HepG2 (cell line): Measurements from ENCODE around the gene TLCD3B. TPM values are rescaled to one million over a fixed set of nuclear protein-coding genes. Genes with fewer than 3 reads are reported as not detected.

Experiments
- CCDC6 ChIP-seq: sonication (generic); formaldehyde crosslinking; IDR thresholded peaks from 2 replicates; pipeline ENCODE4 v1.8.1; 2022; ENCODE audit warnings: mild to moderate bottlenecking, missing genetic modification reagents, moderate library complexity
- FOXA3 ChIP-seq: IDR thresholded peaks from 2 replicates; pipeline ENCODE4 v1.6.1; 2016; ENCODE audit warnings: missing genetic modification reagents, missing compliant biosample characterization
- IKZF4 ChIP-seq: sonication (generic); formaldehyde crosslinking; IDR thresholded peaks from 2 replicates; pipeline ENCODE4 v1.5.1; 2020; ENCODE audit warnings: borderline replicate concordance, mild to moderate bottlenecking, low read depth, missing genetic modification reagents; ENCODE audit errors: not compliant biosample characterization
- KDM2A ChIP-seq: sonication (generic); formaldehyde crosslinking; IDR thresholded peaks from 2 replicates; pipeline ENCODE4 v1.4.0; 2020; ENCODE audit warnings: low read depth, missing genetic modification reagents, borderline replicate concordance
- KLF11 ChIP-seq: IDR thresholded peaks from 2 replicates; pipeline ENCODE4 v1.6.1; 2016; ENCODE audit warnings: missing compliant biosample characterization
- KLF13 ChIP-seq: sonication (generic); formaldehyde crosslinking; IDR thresholded peaks from 2 replicates; pipeline ENCODE4 v1.4.0; 2020; ENCODE audit warnings: mild to moderate bottlenecking, missing genetic modification reagents
- MATR3 ChIP-seq: sonication (generic); formaldehyde crosslinking; IDR thresholded peaks from 2 replicates; pipeline ENCODE4 v1.4.0; 2020; ENCODE audit warnings: missing genetic modification reagents
- PITX1 ChIP-seq: sonication (generic); formaldehyde crosslinking; IDR thresholded peaks from 2 replicates; pipeline ENCODE4 v1.5.1; 2020; ENCODE audit warnings: mild to moderate bottlenecking, missing genetic modification reagents
- RAD21 ChIP-seq: fragments of 450-650 bp; formaldehyde crosslinking; IDR thresholded peaks from 2 replicates; pipeline ENCODE4 v1.5.0; 2020; ENCODE audit warnings: mild to moderate bottlenecking
- WIZ ChIP-seq: sonication (generic); formaldehyde crosslinking; IDR thresholded peaks from 2 replicates; pipeline ENCODE4 v1.5.1; 2020; ENCODE audit warnings: mild to moderate bottlenecking, missing genetic modification reagents
- ZBTB33 ChIP-seq: sonication (generic); formaldehyde crosslinking; IDR thresholded peaks from 2 replicates; pipeline ENCODE4 v1.4.0; 2020; ENCODE audit warnings: missing genetic modification reagents
- ZNF672 ChIP-seq: sonication (generic); formaldehyde crosslinking; IDR thresholded peaks from 2 replicates; pipeline ENCODE4 v1.8.1; 2022; ENCODE audit warnings: missing genetic modification reagents
- ZNF747 ChIP-seq: sonication (generic); formaldehyde crosslinking; IDR thresholded peaks from 2 replicates; pipeline ENCODE4 v1.8.1; 2023; ENCODE audit warnings: missing genetic modification reagents, mild to moderate bottlenecking, borderline replicate concordance
- ZNF761 ChIP-seq: sonication (generic); formaldehyde crosslinking; conservative IDR thresholded peaks from 2 replicates; pipeline ENCODE4 v1.4.0; 2020; ENCODE audit warnings: mild to moderate bottlenecking, missing genetic modification reagents
- ZNF768 ChIP-seq: sonication (generic); formaldehyde crosslinking; IDR thresholded peaks from 2 replicates; pipeline ENCODE4 v1.4.0; 2020; ENCODE audit warnings: missing genetic modification reagents
- polyA plus RNA-seq, 8 experiments: library from polyadenylated mRNA; depleted of rRNA in 3 of 8; stranded (reverse) in 7 of 8; unstranded in 1 of 8; fragments of >200 nt; fragmentation: Illumina TruSeq in 4 of 8; extraction: Trizol in 4 of 8; gene quantifications; 2 replicates each; pipeline versions ENCODE4 v1.2.1 to v1.2.3, GENCODE V29; 2011 to 2016; ENCODE audit warnings: low read depth in 4 of 8, missing spikeins in 1 of 8, mixed read lengths in 1 of 8; ENCODE audit not compliant: insufficient read depth in 1 of 8
- total RNA-seq, 5 experiments: library from RNA; depleted of rRNA; stranded (reverse); fragments of >200 nt; fragmentation: Illumina TruSeq; extraction: Trizol; gene quantifications; 2 replicates each; pipeline ENCODE4 v1.2.3, GENCODE V29; 2016; ENCODE audit warnings: low read depth in 1 of 5
- TF ChIP-seq, protein P1 (sequence below): sonication (generic); formaldehyde crosslinking; IDR thresholded peaks from 2 replicates; pipeline ENCODE4 v1.8.0; 2023; ENCODE audit warnings: mild to moderate bottlenecking, missing genetic modification reagents
- TF ChIP-seq, protein P2 (sequence below): sonication (generic); formaldehyde crosslinking; IDR thresholded peaks from 2 replicates; pipeline ENCODE4 v1.4.0; 2020; ENCODE audit warnings: missing genetic modification reagents, mild to moderate bottlenecking, borderline replicate concordance
- TF ChIP-seq, protein P3 (sequence below): sonication (generic); formaldehyde crosslinking; IDR thresholded peaks from 2 replicates; pipeline ENCODE4 v1.5.1; 2020; ENCODE audit warnings: missing genetic modification reagents, mild to moderate bottlenecking, borderline replicate concordance
- TF ChIP-seq, protein P4 (sequence below): IDR thresholded peaks from 2 replicates; pipeline ENCODE4 v1.6.1; 2012; ENCODE audit warnings: inconsistent platforms
- TF ChIP-seq, protein P5 (sequence below): sonication (generic); formaldehyde crosslinking; IDR thresholded peaks from 2 replicates; pipeline ENCODE4 v1.4.0; 2020; ENCODE audit warnings: missing genetic modification reagents, low read depth, mild to moderate bottlenecking, borderline replicate concordance

Gene TLCD3B
- total and polyA plus RNA-seq, 2 of the 13 experiments (the other 11 are each of a cell fraction or from before 2014, with no cell fraction given), result not detected

DNA sequence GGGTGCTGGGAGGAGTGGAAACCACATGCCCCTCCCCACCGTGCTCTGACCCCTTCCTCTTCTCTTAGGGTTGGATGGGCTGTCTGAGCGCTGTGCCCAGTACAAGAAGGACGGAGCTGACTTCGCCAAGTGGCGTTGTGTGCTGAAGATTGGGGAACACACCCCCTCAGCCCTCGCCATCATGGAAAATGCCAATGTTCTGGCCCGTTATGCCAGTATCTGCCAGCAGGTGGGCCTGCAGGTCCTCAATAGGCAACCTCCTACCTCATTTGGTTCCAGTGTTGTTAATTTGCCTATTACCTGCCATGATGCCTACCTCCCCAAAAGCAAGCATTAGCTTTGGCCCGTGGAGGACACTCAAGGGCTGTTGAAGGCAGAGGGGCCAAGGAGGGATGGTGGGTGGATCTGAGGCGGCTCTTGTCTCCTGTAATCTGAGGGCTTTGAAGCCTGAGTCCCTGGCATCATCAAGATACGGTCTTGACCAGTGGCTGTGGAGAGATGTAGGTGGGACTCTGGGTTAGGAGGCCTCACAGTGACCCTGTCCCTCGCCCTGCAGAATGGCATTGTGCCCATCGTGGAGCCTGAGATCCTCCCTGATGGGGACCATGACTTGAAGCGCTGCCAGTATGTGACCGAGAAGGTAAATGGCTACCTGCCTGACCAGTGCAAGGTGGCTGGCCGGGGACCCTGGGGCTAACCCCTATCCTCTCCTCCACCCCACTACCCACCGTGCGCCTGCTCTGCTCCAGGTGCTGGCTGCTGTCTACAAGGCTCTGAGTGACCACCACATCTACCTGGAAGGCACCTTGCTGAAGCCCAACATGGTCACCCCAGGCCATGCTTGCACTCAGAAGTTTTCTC, 37.9 kb upstream of the TLCD3B start (continued):
- TF ChIP-seq, protein P1, sequence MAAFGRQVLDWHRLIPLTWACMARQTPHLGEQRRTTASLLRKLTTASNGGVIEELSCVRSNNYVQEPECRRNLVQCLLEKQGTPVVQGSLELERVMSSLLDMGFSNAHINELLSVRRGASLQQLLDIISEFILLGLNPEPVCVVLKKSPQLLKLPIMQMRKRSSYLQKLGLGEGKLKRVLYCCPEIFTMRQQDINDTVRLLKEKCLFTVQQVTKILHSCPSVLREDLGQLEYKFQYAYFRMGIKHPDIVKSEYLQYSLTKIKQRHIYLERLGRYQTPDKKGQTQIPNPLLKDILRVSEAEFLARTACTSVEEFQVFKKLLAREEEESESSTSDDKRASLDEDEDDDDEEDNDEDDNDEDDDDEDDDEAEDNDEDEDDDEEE (CRISPR knock-in tag), result 0 out of 2 replicates have a peak, but pooled peaks have one; percentile 12
- no peak for TF ChIP-seq ZNF768
- 0 out of 2 replicates have a peak, but pooled peaks have one; percentile 12 for TF ChIP-seq ZNF761 (CRISPR knock-in tag)
- peak; percentile 42; the same call in 1 of the 2 replicates for TF ChIP-seq RAD21 (CRISPR knock-in tag)
- TF ChIP-seq MATR3 (CRISPR knock-in tag), result no peak
- no peak for TF ChIP-seq PITX1 (CRISPR knock-in tag)
- TF ChIP-seq KLF13 (CRISPR knock-in tag), result 0 out of 2 replicates have a peak, but pooled peaks have one; percentile 27
- TF ChIP-seq IKZF4 (CRISPR knock-in tag), result peak; percentile 80
- TF ChIP-seq, protein P2, sequence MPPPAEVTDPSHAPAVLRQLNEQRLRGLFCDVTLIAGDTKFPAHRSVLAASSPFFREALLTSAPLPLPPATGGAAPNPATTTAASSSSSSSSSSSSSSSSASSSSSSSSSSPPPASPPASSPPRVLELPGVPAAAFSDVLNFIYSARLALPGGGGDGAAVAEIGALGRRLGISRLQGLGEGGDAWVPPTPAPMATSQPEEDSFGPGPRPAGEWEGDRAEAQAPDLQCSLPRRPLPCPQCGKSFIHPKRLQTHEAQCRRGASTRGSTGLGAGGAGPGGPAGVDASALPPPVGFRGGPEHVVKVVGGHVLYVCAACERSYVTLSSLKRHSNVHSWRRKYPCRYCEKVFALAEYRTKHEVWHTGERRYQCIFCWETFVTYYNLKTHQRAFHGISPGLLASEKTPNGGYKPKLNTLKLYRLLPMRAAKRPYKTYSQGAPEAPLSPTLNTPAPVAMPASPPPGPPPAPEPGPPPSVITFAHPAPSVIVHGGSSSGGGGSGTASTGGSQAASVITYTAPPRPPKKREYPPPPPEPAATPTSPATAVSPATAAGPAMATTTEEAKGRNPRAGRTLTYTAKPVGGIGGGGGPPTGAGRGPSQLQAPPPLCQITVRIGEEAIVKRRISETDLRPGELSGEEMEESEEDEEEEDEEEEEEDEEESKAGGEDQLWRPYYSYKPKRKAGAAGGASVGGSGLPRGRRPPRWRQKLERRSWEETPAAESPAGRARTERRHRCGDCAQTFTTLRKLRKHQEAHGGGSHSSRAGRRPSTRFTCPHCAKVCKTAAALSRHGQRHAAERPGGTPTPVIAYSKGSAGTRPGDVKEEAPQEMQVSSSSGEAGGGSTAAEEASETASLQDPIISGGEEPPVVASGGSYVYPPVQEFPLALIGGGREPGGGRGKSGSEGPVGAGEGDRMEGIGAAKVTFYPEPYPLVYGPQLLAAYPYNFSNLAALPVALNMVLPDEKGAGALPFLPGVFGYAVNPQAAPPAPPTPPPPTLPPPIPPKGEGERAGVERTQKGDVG (CRISPR knock-in tag), result peak; percentile 53; the same call in 1 of the 2 replicates
- TF ChIP-seq, protein P3, sequence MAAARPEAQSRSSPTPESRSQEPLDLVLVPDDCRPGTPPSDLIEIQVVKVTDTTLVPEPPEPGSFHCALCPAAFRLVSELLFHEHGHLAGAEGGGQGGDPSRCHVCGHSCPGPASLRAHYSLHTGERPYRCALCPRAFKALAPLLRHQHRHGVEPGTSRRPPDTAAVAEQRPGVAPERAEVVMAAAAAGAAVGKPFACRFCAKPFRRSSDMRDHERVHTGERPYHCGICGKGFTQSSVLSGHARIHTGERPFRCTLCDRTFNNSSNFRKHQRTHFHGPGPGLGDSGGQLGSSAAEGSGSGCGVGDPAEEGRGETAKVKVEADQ (CRISPR knock-in tag), result 0 out of 2 replicates have a peak, but pooled peaks have one; percentile 4
- TF ChIP-seq, protein P4, sequence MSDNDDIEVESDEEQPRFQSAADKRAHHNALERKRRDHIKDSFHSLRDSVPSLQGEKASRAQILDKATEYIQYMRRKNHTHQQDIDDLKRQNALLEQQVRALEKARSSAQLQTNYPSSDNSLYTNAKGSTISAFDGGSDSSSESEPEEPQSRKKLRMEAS, result no peak
- 0 out of 2 replicates have a peak, but pooled peaks have one; percentile 19 for TF ChIP-seq KLF11 (CRISPR knock-in tag)
- 0 out of 2 replicates have a peak, but pooled peaks have one; percentile 41 for TF ChIP-seq WIZ (CRISPR knock-in tag)
- TF ChIP-seq ZBTB33 (CRISPR knock-in tag), result peak; percentile 87
- TF ChIP-seq, protein P5, sequence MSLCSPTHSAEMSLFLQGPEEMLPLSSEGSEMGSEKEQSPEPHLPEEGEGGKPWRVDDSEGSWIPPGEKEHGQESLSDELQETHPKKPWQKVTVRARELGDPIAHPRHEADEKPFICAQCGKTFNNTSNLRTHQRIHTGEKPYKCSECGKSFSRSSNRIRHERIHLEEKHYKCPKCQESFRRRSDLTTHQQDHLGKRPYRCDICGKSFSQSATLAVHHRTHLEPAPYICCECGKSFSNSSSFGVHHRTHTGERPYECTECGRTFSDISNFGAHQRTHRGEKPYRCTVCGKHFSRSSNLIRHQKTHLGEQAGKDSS (CRISPR knock-in tag), result 0 out of 2 replicates have a peak, but pooled peaks have one; percentile 1
- TF ChIP-seq FOXA3 (CRISPR knock-in tag), result no peak
- TF ChIP-seq ZNF672, result no peak
- no peak for TF ChIP-seq ZNF747 (CRISPR knock-in tag)
- peak; percentile 32; the same call in 1 of the 2 replicates for TF ChIP-seq KDM2A (CRISPR knock-in tag)
- TF ChIP-seq CCDC6 (CRISPR knock-in tag), result 0 out of 2 replicates have a peak, but pooled peaks have one; percentile 40
